SK-N-SH (cell line): ENCODE data around the gene ANXA1. TPM values are rescaled to one million over a fixed set of nuclear protein-coding genes. Genes with fewer than 3 reads are reported as not detected.

Experiments used
- CTCF ChIA-PET: fragments of 300-600, 350-600 bp; formaldehyde crosslinking; extraction: SDS; loops from one replicate; lab custom pipeline; 2021; lab: Yijun Ruan, JAX
- POLR2A ChIA-PET: fragments of 350-600 bp; sonication (Branson Sonifier 250); formaldehyde crosslinking; extraction: SDS; loops from one replicate; lab custom pipeline; 2020; ENCODE audit warnings: antibody characterized with exemption, inconsistent platforms; lab: Yijun Ruan, JAX
- DNase-seq: peaks from one replicate; pipeline ENCODE4 v3.0.0; 2012
- H2AFZ ChIP-seq: fragments of 200-600 bp; sonication (generic); 2 replicates; pipeline ENCODE4 v1.8.1; 2016; ENCODE audit warnings: antibody characterized with exemption, mild to moderate bottlenecking, low read depth
- H3F3A ChIP-seq: fragments of 200-600 bp; sonication (generic); replicated peaks from 2 replicates; pipeline ENCODE3; 2016; ENCODE audit warnings: antibody characterized with exemption, mild to moderate bottlenecking; ENCODE audit not compliant: insufficient read depth
- H3K27ac ChIP-seq, 2 experiments: fragments of 200-500 bp in 1 of 2; fragments of 200-600 bp in 1 of 2; sonication (Bioruptor generic) in 1 of 2; sonication (generic), shearing (Covaris generic) in 1 of 2; 2 replicates each; pipeline versions ENCODE4 v1.5.1 to v1.6.1; 2014 to 2016; ENCODE audit warnings: low read depth in 2 of 2, inconsistent platforms in 1 of 2, low read length in 1 of 2, mild to moderate bottlenecking in 1 of 2, mixed read lengths in 1 of 2
- H3K27me3 ChIP-seq: fragments of 200-600 bp; sonication (generic), shearing (Covaris generic); 2 replicates; pipeline ENCODE4 v1.6.1; 2016; ENCODE audit warnings: mixed run types; ENCODE audit not compliant: insufficient read depth
- H3K36me3 ChIP-seq, 2 experiments: fragments of 200-500 bp in 1 of 2; fragments of 200-600 bp in 1 of 2; sonication (Bioruptor generic) in 1 of 2; sonication (generic) in 1 of 2; replicated peaks in 1 of 2; 2 replicates each; pipeline versions ENCODE3 to v1.5.1; 2014 to 2016; ENCODE audit warnings: low read length in 1 of 2, mild to moderate bottlenecking in 1 of 2; ENCODE audit not compliant: insufficient read depth in 2 of 2, control insufficient read depth in 1 of 2
- H3K4me1 ChIP-seq, 2 experiments: fragments of 200-500 bp in 1 of 2; fragments of 200-600 bp in 1 of 2; sonication (Bioruptor generic) in 1 of 2; sonication (generic), shearing (Covaris generic) in 1 of 2; 2 replicates each; pipeline versions ENCODE4 v1.5.1 to v1.6.1; 2014 to 2016; ENCODE audit warnings: low read depth in 1 of 2, low read length in 1 of 2, mixed run types in 1 of 2; ENCODE audit not compliant: insufficient read depth in 2 of 2, control insufficient read depth in 1 of 2
- H3K4me2 ChIP-seq: fragments of 200-600 bp; sonication (generic), shearing (Covaris generic); 2 replicates; pipeline ENCODE4 v1.6.1; 2017; ENCODE audit warnings: mixed run types
- H3K4me3 ChIP-seq, 2 experiments: fragments of 200-500 bp in 1 of 2; fragments of 200-600 bp in 1 of 2; sonication (Bioruptor generic) in 1 of 2; sonication (generic), shearing (Covaris generic) in 1 of 2; 2 replicates each; pipeline versions ENCODE4 v1.5.1 to v1.8.1; 2014 to 2016; ENCODE audit warnings: low read depth in 2 of 2, inconsistent platforms in 1 of 2, low read length in 1 of 2, mild to moderate bottlenecking in 1 of 2, mixed read lengths in 1 of 2, moderate library complexity in 1 of 2
- H3K79me2 ChIP-seq: fragments of 200-600 bp; sonication (generic); 2 replicates; pipeline ENCODE4 v1.8.1; 2017; ENCODE audit warnings: mild to moderate bottlenecking; ENCODE audit not compliant: insufficient read depth
- H3K9ac ChIP-seq: fragments of 200-600 bp; sonication (generic); 2 replicates; pipeline ENCODE4 v1.6.1; 2017; ENCODE audit warnings: mixed run types
- H3K9me2 ChIP-seq: fragments of 200-600 bp; sonication (generic); 2 replicates; pipeline ENCODE4 v1.6.1; 2017; ENCODE audit warnings: mixed run types
- H3K9me3 ChIP-seq: fragments of 200-600 bp; sonication (generic); 2 replicates; pipeline ENCODE4 v1.6.1; 2017; ENCODE audit warnings: mixed run types, mild to moderate bottlenecking, moderate library complexity
- H4K20me1 ChIP-seq: fragments of 200-600 bp; sonication (generic); 2 replicates; pipeline ENCODE4 v1.6.1; 2017; ENCODE audit warnings: mild to moderate bottlenecking, mixed run types; ENCODE audit not compliant: insufficient read depth
- CTCF ChIP-seq: fragments of 200-600 bp; sonication (generic); IDR thresholded peaks from 2 replicates; pipeline ENCODE4 v1.6.1; 2017; ENCODE audit warnings: antibody characterized with exemption, mild to moderate bottlenecking, moderate library complexity
- ELF1 ChIP-seq: IDR thresholded peaks from 2 replicates; pipeline ENCODE4 v1.4.0; 2012
- FOSL2 ChIP-seq: IDR thresholded peaks from 2 replicates; pipeline ENCODE4 v1.4.0; 2012; ENCODE audit warnings: low read depth, mild to moderate bottlenecking, moderate library complexity, borderline replicate concordance
- GABPA ChIP-seq: IDR thresholded peaks from 2 replicates; pipeline ENCODE4 v1.4.0; 2012; ENCODE audit warnings: low read depth, mild to moderate bottlenecking
- GATA2 ChIP-seq: sonication (generic); formaldehyde crosslinking; IDR thresholded peaks from 2 replicates; pipeline ENCODE4 v1.5.0; 2020; ENCODE audit warnings: mild to moderate bottlenecking, missing genetic modification reagents
- RAD21 ChIP-seq: IDR thresholded peaks from 2 replicates; pipeline ENCODE4 v1.6.1; 2012; ENCODE audit warnings: mild to moderate bottlenecking, low read length
- REST ChIP-seq: IDR thresholded peaks from 2 replicates; pipeline ENCODE4 v1.6.1; 2012; ENCODE audit warnings: mild to moderate bottlenecking, low read depth, low read length, moderate library complexity
- RXRA ChIP-seq: IDR thresholded peaks from 2 replicates; pipeline ENCODE4 v1.4.0; 2012; ENCODE audit warnings: low read depth, mild to moderate bottlenecking, borderline replicate concordance
- SIN3A ChIP-seq: IDR thresholded peaks from 2 replicates; pipeline ENCODE4 v1.6.1; 2012; ENCODE audit warnings: low read depth, mild to moderate bottlenecking, low read length, moderate library complexity, borderline replicate concordance
- SMC3 ChIP-seq: IDR thresholded peaks from 2 replicates; pipeline ENCODE4 v1.6.1; 2012; ENCODE audit warnings: low read depth, low read length, improper control_type of control experiment
- USF2 ChIP-seq: fragments of 150-350 bp; IDR thresholded peaks from 2 replicates; pipeline ENCODE4 v1.6.1; 2017; ENCODE audit warnings: antibody characterized with exemption, low read length, low read depth, borderline replicate concordance
- WGBS: methylation state at CpG from one replicate; pipeline ENCODE4 v1.1.6; 2017; ENCODE audit warnings: low lambda C conversion rate; 5-methylcytosine and 5-hydroxymethylcytosine counted together
- polyA plus RNA-seq, 3 experiments: library from polyadenylated mRNA; depleted of rRNA; stranded (reverse); fragments of >200 nt; gene quantifications; 2 replicates each; pipeline ENCODE4 v1.2.3, GENCODE V29; 2012

ANXA1 gene
- polyA plus RNA-seq, 1 of the 3 experiments (the other 2 are of a cell fraction), result 443 TPM

DNA sequence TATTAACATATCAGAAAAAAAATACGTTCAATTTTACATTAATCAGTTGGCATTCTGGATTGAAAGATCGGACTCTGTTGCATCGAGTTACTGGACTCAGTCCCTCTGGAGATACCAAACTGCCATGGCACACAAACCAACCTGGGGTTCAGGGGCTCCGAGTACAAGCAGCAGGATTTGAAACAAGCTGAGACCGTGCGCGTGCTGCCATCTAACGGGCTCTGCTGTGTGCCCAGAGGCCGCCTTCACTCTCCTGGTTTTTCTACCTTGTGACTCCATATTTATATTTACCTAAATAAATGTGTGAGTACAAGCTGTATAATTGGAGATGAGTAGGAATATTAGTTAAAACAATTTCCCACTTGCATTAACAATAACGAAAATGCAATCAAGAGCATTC lies 48.2 kb downstream of the ANXA1 start:
- Histone ChIP-seq H3K9ac (no peak overlapping the region), H3K27me3 (no peaks in the 10 kb centered on the region; the same call in 1 of the 2 replicates), H3K9me3 (no peaks in the 10 kb centered on the region), H3K4me3 (no peak overlapping the region), H4K20me1 (no peaks in the 10 kb centered on the region), H3K9me2 (no peaks in the 10 kb centered on the region), H2AFZ (no peak overlapping the region), H3K4me2 (no peak overlapping the region), H3K27ac (no peak overlapping the region)
- CTCF ChIA-PET, result interaction anchor here (0.6 to 3.5 kb wide), 28 partner anchors 10 to 1800 kb away, joined by 3 to 28 read pairs (median 3); no protein-coding TSS in a partner anchor
- peak; percentile 5 for DNase-seq
- no peak for TF ChIP-seq USF2
- TF ChIP-seq SIN3A, result no peak
- TF ChIP-seq RXRA, result no peak
- TF ChIP-seq GATA2 (CRISPR knock-in tag), result no peak
- peak; percentile 43 for TF ChIP-seq RAD21
- no peak for TF ChIP-seq GABPA
- no peak for TF ChIP-seq FOSL2
- TF ChIP-seq SMC3, result 0 out of 2 replicates have a peak, but pooled peaks have one; percentile 8
- no peak for TF ChIP-seq ELF1
- TF ChIP-seq REST, result no peak
- peak; percentile 54 for TF ChIP-seq CTCF
- TF ChIP-seq, all 33 proteins: peak for 3
- H3F3A ChIP-seq, result no peaks in the 10 kb centered on the region
- H3K36me3 ChIP-seq, result no peaks in the 10 kb centered on the region
- WGBS, result 24% methylated on average over 10 of the region's 10 CpGs
- H3K4me1 ChIP-seq, result no peaks in the 10 kb centered on the region; a peak in 1 of 4 replicates
- POLR2A ChIA-PET, result no interaction called here
- no peaks in the 10 kb centered on the region for H3K79me2 ChIP-seq
